Nephron progenitor cell (in vitro differentiated cells): ENCODE results near the gene TBKBP1.
A peak's percentile ranks its signal among the peaks of the same experiment; 100 is the strongest.

ENCODE experiments used
- DNase-seq: peaks from one replicate; pipeline ENCODE4 v3.0.0; 2021
- H3K27ac Mint-ChIP-seq: 2 replicates; pipeline ENCODE4 v1.8.0; 2021; ENCODE audit warnings: mild to moderate bottlenecking, moderate library complexity, mixed read lengths
- H3K27me3 Mint-ChIP-seq: 2 replicates; pipeline ENCODE4 v1.8.0; 2021; ENCODE audit warnings: mild to moderate bottlenecking, low read depth, mixed read lengths; ENCODE audit not compliant: poor library complexity
- H3K36me3 Mint-ChIP-seq: 2 replicates; pipeline ENCODE4 v1.8.0; 2021; ENCODE audit warnings: low read depth, mixed read lengths
- H3K4me1 Mint-ChIP-seq: 2 replicates; pipeline ENCODE4 v1.8.0; 2021; ENCODE audit warnings: mixed read lengths
- H3K4me3 Mint-ChIP-seq: 2 replicates; pipeline ENCODE4 v1.8.0; 2021; ENCODE audit warnings: mild to moderate bottlenecking, moderate library complexity, mixed read lengths
- H3K9me3 Mint-ChIP-seq: 2 replicates; pipeline ENCODE4 v1.8.0; 2021; ENCODE audit warnings: mild to moderate bottlenecking, moderate library complexity, mixed read lengths
- TF ChIP-seq, protein P1 (sequence below): fragments of 200-600 bp; sonication (generic); IDR thresholded peaks from 2 replicates; pipeline ENCODE4 v1.5.0; 2021; ENCODE audit warnings: antibody characterized with exemption

The TBKBP1 gene

DNA sequence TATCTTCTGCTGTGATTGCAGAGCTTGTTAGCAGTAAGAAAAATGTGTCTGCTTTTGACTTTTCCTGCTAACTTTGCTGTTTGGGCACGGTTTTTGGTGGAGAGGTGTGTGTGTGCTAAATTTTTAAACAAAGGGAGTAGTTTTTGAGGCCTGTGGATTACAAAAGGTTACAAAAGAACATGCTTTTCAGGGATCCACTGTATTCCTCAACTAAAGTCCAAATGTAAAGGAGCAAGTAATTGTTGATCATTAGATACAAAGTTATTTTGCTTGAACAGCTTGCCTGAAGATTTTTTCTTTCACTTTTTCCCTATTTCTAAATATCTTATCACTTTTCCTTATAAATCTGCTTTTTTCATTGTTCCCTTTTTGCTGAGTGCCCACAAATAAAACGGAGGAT lies 42.3 kb upstream of the TBKBP1 start:
- TF ChIP-seq, protein P1, sequence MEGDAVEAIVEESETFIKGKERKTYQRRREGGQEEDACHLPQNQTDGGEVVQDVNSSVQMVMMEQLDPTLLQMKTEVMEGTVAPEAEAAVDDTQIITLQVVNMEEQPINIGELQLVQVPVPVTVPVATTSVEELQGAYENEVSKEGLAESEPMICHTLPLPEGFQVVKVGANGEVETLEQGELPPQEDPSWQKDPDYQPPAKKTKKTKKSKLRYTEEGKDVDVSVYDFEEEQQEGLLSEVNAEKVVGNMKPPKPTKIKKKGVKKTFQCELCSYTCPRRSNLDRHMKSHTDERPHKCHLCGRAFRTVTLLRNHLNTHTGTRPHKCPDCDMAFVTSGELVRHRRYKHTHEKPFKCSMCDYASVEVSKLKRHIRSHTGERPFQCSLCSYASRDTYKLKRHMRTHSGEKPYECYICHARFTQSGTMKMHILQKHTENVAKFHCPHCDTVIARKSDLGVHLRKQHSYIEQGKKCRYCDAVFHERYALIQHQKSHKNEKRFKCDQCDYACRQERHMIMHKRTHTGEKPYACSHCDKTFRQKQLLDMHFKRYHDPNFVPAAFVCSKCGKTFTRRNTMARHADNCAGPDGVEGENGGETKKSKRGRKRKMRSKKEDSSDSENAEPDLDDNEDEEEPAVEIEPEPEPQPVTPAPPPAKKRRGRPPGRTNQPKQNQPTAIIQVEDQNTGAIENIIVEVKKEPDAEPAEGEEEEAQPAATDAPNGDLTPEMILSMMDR: no peak
- peaks cover 6% of the 10 kb centered on the region for H3K27me3 Mint-ChIP-seq
- DNase-seq: no peak
- H3K27ac Mint-ChIP-seq: no peak overlapping the region
- H3K4me1 Mint-ChIP-seq: peaks cover 66% of the 10 kb centered on the region
- H3K36me3 Mint-ChIP-seq: peaks cover 49% of the 10 kb centered on the region
- no peaks in the 10 kb centered on the region for H3K9me3 Mint-ChIP-seq
- peak overlapping the region; percentile 90 for H3K4me3 Mint-ChIP-seq

DNA sequence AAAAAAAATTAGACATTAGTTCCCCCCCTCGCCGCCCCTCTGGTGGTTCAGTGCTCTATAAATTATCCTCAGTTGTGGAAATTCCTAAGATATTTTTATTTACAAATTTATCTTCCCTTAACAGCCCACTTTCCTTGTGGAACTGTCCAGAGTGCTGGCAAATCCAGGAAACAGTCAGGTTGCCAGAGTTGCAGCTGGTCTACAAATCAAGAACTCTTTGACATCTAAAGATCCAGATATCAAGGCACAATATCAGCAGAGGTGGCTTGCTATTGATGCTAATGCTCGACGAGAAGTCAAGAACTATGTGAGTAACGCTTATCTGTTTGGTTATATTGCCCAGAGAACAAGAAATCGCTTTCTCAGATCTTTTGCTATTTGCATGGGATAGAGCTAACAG lies 41.4 kb upstream of the TBKBP1 start:
- Mint-ChIP-seq H3K9me3 (no peaks in the 10 kb centered on the region), H3K36me3 (peaks cover 55% of the 10 kb centered on the region), H3K27ac (no peak overlapping the region), H3K4me1 (peaks cover 64% of the 10 kb centered on the region), H3K27me3 (peaks cover 6% of the 10 kb centered on the region), H3K4me3 (peak overlapping the region; percentile 48)
- peak; percentile 11 for DNase-seq
- TF ChIP-seq, protein P1: no peak

DNA sequence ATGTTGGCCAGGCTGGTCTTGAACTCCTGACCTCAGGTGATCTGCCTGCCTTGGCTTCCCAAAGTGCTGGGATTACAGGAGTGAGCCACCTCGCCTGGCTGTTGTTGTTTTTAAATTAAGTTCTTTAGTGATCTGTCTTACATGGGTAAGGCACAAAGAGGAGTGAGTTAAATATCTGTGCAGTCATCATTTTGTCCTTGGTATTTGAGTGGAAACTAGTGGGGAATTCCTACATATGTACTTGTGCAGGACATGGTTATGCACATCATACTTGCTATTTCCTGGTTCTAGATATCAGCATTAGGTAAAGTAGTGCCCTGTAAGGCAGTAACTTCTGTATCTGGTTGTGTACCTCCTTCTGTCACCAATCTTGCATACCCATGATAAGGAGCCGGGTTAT lies 40.5 kb upstream of the TBKBP1 start:
- Mint-ChIP-seq H3K27ac (no peak overlapping the region), H3K4me1 (peaks cover 59% of the 10 kb centered on the region), H3K27me3 (peaks cover 6% of the 10 kb centered on the region), H3K4me3 (peak overlapping the region; percentile 15), H3K9me3 (no peaks in the 10 kb centered on the region), H3K36me3 (peaks cover 62% of the 10 kb centered on the region)
- no peak for DNase-seq
- TF ChIP-seq, protein P1: no peak

DNA sequence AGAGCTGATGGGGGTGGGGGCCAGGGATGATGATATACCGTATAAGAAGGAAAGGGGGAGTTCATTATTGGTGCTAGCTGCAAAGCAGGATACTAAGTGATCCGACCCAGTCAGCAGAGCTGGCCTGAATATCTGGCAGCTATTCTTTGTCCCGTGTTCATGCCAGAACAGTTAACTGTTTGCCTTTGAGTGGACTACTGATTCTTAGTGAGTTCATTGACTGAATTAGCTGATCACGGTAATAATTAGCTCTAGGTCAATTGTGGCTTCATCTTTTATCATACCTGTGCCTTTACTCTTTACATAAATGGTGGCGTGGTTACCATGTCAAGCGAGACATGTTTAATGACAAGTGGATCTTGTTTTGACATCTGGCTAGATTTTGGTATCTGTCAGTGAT lies 39.0 kb upstream of the TBKBP1 start:
- TF ChIP-seq, protein P1: no peak
- no peak for DNase-seq
- Mint-ChIP-seq H3K27ac (no peak overlapping the region), H3K9me3 (no peaks in the 10 kb centered on the region), H3K4me3 (no peak overlapping the region), H3K27me3 (no peaks in the 10 kb centered on the region), H3K4me1 (peaks cover 49% of the 10 kb centered on the region), H3K36me3 (peaks cover 68% of the 10 kb centered on the region)

DNA sequence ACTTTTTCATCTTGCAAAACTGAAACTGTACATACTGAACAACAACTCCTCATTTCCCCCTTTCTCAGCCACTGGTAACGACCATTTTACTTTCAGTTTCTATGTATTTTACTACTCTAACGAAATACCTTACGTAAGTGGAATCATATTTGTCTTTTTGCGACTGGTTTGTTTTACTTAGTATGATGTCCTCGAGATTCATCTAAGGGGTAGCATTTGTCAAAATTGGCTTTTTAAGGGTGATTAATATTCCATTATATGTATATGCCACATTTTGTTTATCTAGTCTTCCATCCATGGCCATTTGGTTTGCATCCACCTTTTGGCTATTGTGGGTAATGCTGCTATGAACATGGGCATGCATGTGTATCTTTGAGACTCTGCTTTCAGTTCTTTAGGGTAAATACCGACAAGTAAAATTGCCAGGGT lies 33.9 kb upstream of the TBKBP1 start:
- Mint-ChIP-seq H3K4me3 (no peak overlapping the region), H3K27me3 (peaks cover 4% of the 10 kb centered on the region), H3K27ac (peak overlapping the region; percentile 40), H3K9me3 (no peaks in the 10 kb centered on the region), H3K36me3 (peaks cover 61% of the 10 kb centered on the region), H3K4me1 (peaks cover 13% of the 10 kb centered on the region)
- TF ChIP-seq, protein P1: no peak
- DNase-seq: no peak

DNA sequence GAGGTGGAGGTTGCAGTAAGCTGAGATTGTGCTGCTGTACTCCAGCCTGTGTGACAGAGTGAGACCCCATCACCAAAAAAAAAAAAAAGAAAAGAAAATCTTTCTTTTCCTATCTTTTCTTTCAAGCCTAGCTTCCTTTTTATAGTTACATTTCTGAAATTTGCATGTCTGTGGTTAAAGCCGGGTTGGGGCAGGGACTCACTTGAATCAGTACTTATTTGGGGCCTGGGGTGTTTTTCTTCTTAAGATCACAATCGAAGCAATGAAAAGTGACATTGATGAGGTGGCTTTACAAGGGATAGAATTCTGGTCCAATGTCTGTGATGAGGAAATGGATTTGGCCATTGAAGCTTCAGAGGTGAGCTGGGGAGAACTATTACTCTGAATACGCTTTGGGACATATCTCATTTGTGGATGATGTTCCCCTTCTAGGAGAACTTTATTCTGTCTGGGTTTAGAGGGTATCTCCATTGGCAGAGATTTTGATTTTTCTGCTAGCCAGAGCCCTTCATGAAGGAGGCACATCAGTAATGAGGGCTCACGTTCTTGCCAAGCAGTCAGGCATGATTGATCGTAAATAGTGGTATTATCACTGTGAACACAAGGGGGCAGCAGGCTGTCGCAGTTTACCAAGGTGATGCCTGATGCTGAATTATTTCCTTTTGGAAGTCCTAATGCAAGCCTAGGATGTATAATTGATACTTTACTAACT lies 29.9 kb upstream of the TBKBP1 start:
- Mint-ChIP-seq H3K36me3 (peaks cover 67% of the 10 kb centered on the region), H3K4me1 (peaks cover 6% of the 10 kb centered on the region), H3K27me3 (peaks cover 4% of the 10 kb centered on the region), H3K9me3 (no peaks in the 10 kb centered on the region), H3K4me3 (no peak overlapping the region), H3K27ac (peak overlapping the region; percentile 78)
- TF ChIP-seq, protein P1: peak; percentile 80
- DNase-seq: peak; percentile 66
